H1 (cell line): ENCODE results near the gene FOLR1. TPM values are rescaled to one million over a fixed set of nuclear protein-coding genes. Genes with fewer than 3 reads are reported as not detected.

ENCODE experiments used
- CTCF ChIA-PET: fragments of 300-600 bp; sonication (Branson Sonifier 250); formaldehyde crosslinking; loops from one replicate; lab custom pipeline; 2021; ENCODE audit not compliant: partially characterized antibody; lab: Charles Lee
- POLR2A ChIA-PET: fragments of 300-600 bp; sonication (Branson Sonifier 250); formaldehyde crosslinking; loops from one replicate; lab custom pipeline; 2021; ENCODE audit warnings: inconsistent platforms; ENCODE audit not compliant: partially characterized antibody; lab: Charles Lee
- DNase-seq, 2 experiments: peaks; one replicate each; pipeline versions ENCODE4 v3.0.0 to v3.0.0-alpha.2; 2010 to 2022; ENCODE audit warnings: low spot score in 2 of 2, low read depth in 1 of 2, mixed read lengths in 1 of 2
- FAIRE-seq: peaks from 2 replicates; lab custom pipeline; 2011; peaks lifted over from hg19 to GRCh38; lab: Jason Lieb, UNC
- H2AFZ ChIP-seq: 2 replicates; pipeline ENCODE4 v1.8.1; 2012; ENCODE audit warnings: low read length, inconsistent platforms
- H2AK5ac ChIP-seq: 2 replicates; pipeline ENCODE4 v1.6.1; 2013; ENCODE audit warnings: low read depth, low read length
- H2BK120ac ChIP-seq: replicated peaks from 2 replicates; pipeline ENCODE3; 2013; ENCODE audit warnings: low read depth, low read length, inconsistent platforms
- H2BK12ac ChIP-seq: 2 replicates; pipeline ENCODE4 v1.6.1; 2013; ENCODE audit warnings: low read depth, low read length
- H2BK15ac ChIP-seq: 2 replicates; pipeline ENCODE4 v1.6.1; 2013; ENCODE audit warnings: low read length
- H2BK20ac ChIP-seq: 2 replicates; pipeline ENCODE4 v1.6.1; 2013; ENCODE audit warnings: low read length
- H2BK5ac ChIP-seq: 2 replicates; pipeline ENCODE4 v1.6.1; 2013; ENCODE audit warnings: low read depth, low read length
- H3K14ac ChIP-seq: 2 replicates; pipeline ENCODE4 v1.6.1; 2013; ENCODE audit warnings: inconsistent platforms; ENCODE audit not compliant: insufficient read length
- H3K18ac ChIP-seq: 2 replicates; pipeline ENCODE4 v1.6.1; 2013; ENCODE audit warnings: low read length; ENCODE audit errors: extremely low read depth
- H3K23ac ChIP-seq: 2 replicates; pipeline ENCODE4 v1.6.1; 2013; ENCODE audit warnings: inconsistent platforms; ENCODE audit not compliant: insufficient read length
- H3K23me2 ChIP-seq: 2 replicates; pipeline ENCODE4 v1.6.1; 2013; ENCODE audit warnings: low read depth, low read length
- H3K27ac ChIP-seq: 2 replicates; pipeline ENCODE4 v1.6.1; 2011; ENCODE audit warnings: low read depth, low read length, inconsistent platforms
- H3K27me3 ChIP-seq, 4 experiments: replicated peaks in 1 of 4; 1 replicate in 1 of 4; 2 replicates in 3 of 4; pipeline versions ENCODE4 v1.6.1 to v1.8.1; 2011 to 2013; ENCODE audit warnings: low read length in 3 of 4, mild to moderate bottlenecking in 3 of 4, inconsistent platforms in 2 of 4, mixed read lengths in 2 of 4, moderate library complexity in 1 of 4; ENCODE audit not compliant: control insufficient read depth in 3 of 4, insufficient read depth in 3 of 4; ENCODE audit errors: extremely low read depth in 1 of 4
- H3K36me3 ChIP-seq, 4 experiments: 2 replicates each; pipeline versions ENCODE4 v1.6.1 to v1.8.1; 2011 to 2013; ENCODE audit warnings: mild to moderate bottlenecking in 4 of 4, low read length in 3 of 4, moderate library complexity in 2 of 4, control low read depth in 1 of 4, inconsistent platforms in 1 of 4; ENCODE audit not compliant: insufficient read depth in 4 of 4, control insufficient read depth in 2 of 4
- H3K4ac ChIP-seq: replicated peaks from 2 replicates; pipeline ENCODE3; 2013; ENCODE audit warnings: low read length, low read depth, mixed read lengths, inconsistent platforms; ENCODE audit not compliant: insufficient read length
- H3K4me1 ChIP-seq, 4 experiments: replicated peaks in 1 of 4; 1 replicate in 1 of 4; 2 replicates in 3 of 4; pipeline versions ENCODE4 v1.6.1 to v1.8.1; 2011 to 2013; ENCODE audit warnings: low read length in 3 of 4, inconsistent platforms in 2 of 4, mixed read lengths in 1 of 4; ENCODE audit not compliant: insufficient read depth in 4 of 4, control insufficient read depth in 3 of 4
- H3K4me2 ChIP-seq, 2 experiments: 2 replicates each; pipeline versions ENCODE4 v1.6.1 to v1.8.1; 2011 to 2013; ENCODE audit warnings: low read depth in 2 of 2, low read length in 2 of 2, control low read depth in 1 of 2, inconsistent platforms in 1 of 2, mild to moderate bottlenecking in 1 of 2; ENCODE audit not compliant: insufficient read depth in 1 of 2
- H3K4me3 ChIP-seq, 4 experiments: fragments of 200-600, 300-600 bp in 1 of 4; sonication (generic), shearing (Covaris generic), sonication (Bioruptor Twin) in 1 of 4; 2 replicates each; pipeline versions ENCODE4 v1.5.1 to v1.8.1; 2011 to 2016; ENCODE audit warnings: low read length in 4 of 4, low read depth in 3 of 4, control low read depth in 2 of 4, inconsistent platforms in 2 of 4, mild to moderate bottlenecking in 2 of 4, mixed read lengths in 1 of 4, moderate library complexity in 1 of 4; ENCODE audit not compliant: insufficient read depth in 2 of 4; ENCODE audit errors: extremely low read depth in 1 of 4
- H3K56ac ChIP-seq: replicated peaks from 2 replicates; pipeline ENCODE3; 2013; ENCODE audit warnings: low read depth, mild to moderate bottlenecking, mixed read lengths, low read length, inconsistent platforms; ENCODE audit not compliant: insufficient read length
- H3K79me1 ChIP-seq: 2 replicates; pipeline ENCODE4 v1.6.1; 2013; ENCODE audit warnings: low read depth, low read length, control low read depth
- H3K79me2 ChIP-seq, 2 experiments: 2 replicates each; pipeline versions ENCODE4 v1.6.1 to v1.8.1; 2012 to 2013; ENCODE audit warnings: low read length in 2 of 2, mild to moderate bottlenecking in 2 of 2, inconsistent platforms in 1 of 2; ENCODE audit not compliant: insufficient read depth in 2 of 2, control insufficient read depth in 1 of 2
- H3K9ac ChIP-seq, 4 experiments: replicated peaks in 1 of 4; 1 replicate in 1 of 4; 2 replicates in 3 of 4; pipeline versions ENCODE4 v1.6.1 to v1.8.1; 2011 to 2013; ENCODE audit warnings: low read depth in 3 of 4, low read length in 3 of 4, control low read depth in 2 of 4, mild to moderate bottlenecking in 2 of 4, moderate library complexity in 2 of 4, inconsistent platforms in 1 of 4; ENCODE audit errors: extremely low read depth in 1 of 4
- H3K9me3 ChIP-seq, 2 experiments: 2 replicates each; pipeline versions ENCODE4 v1.6.1 to v1.8.1; 2012 to 2013; ENCODE audit warnings: mild to moderate bottlenecking in 2 of 2, moderate library complexity in 2 of 2, control low read depth in 1 of 2, inconsistent platforms in 1 of 2, low read depth in 1 of 2, low read length in 1 of 2, mixed read lengths in 1 of 2; ENCODE audit not compliant: insufficient read depth in 2 of 2
- H4K20me1 ChIP-seq, 2 experiments: replicated peaks in 1 of 2; 2 replicates each; pipeline versions ENCODE3 to v1.8.1; 2011 to 2013; ENCODE audit warnings: inconsistent platforms in 2 of 2, low read length in 2 of 2, mild to moderate bottlenecking in 1 of 2; ENCODE audit not compliant: insufficient read depth in 2 of 2, control insufficient read depth in 1 of 2
- H4K5ac ChIP-seq: 2 replicates; pipeline ENCODE4 v1.6.1; 2013; ENCODE audit warnings: low read length, low read depth, mixed read lengths, inconsistent platforms; ENCODE audit not compliant: insufficient read length
- H4K8ac ChIP-seq: 2 replicates; pipeline ENCODE4 v1.8.0; 2013; ENCODE audit warnings: mild to moderate bottlenecking, moderate library complexity, low read length, inconsistent platforms; ENCODE audit not compliant: insufficient read depth; ENCODE audit errors: extremely low read depth
- H4K91ac ChIP-seq: replicated peaks from 2 replicates; pipeline ENCODE3; 2013; ENCODE audit warnings: low read length, mixed read lengths, inconsistent platforms; ENCODE audit not compliant: insufficient read length
- CBX5 ChIP-seq: fragments of 300-800, 300-1000 bp; sonication (generic); IDR thresholded peaks from 2 replicates; pipeline ENCODE4 v1.7.1; 2016; ENCODE audit warnings: antibody characterized with exemption, low read length, low read depth
- CBX8 ChIP-seq: fragments of 300-800, 300-1000 bp; sonication (generic); IDR thresholded peaks from 2 replicates; pipeline ENCODE4 v1.7.1; 2016; ENCODE audit warnings: low read depth, low read length, borderline replicate concordance
- CHD2 ChIP-seq: IDR thresholded peaks from 2 replicates; pipeline ENCODE4 v1.6.1; 2012; ENCODE audit warnings: low read length, improper control_type of control experiment
- CREB1 ChIP-seq: IDR thresholded peaks from 2 replicates; pipeline ENCODE4 v1.6.1; 2012; ENCODE audit warnings: inconsistent platforms
- E2F6 ChIP-seq: IDR thresholded peaks from 2 replicates; pipeline ENCODE4 v1.6.1; 2012; ENCODE audit warnings: inconsistent platforms
- JUN ChIP-seq: IDR thresholded peaks from 2 replicates; pipeline ENCODE4 v1.6.1; 2011; ENCODE audit warnings: low read depth, mild to moderate bottlenecking, improper control_type of control experiment, low read length
- KDM1A ChIP-seq: fragments of 200-600, 300-600 bp; sonication (generic); IDR thresholded peaks from 2 replicates; pipeline ENCODE4 v1.7.1; 2016; ENCODE audit warnings: mild to moderate bottlenecking, low read length, borderline replicate concordance
- MAFK ChIP-seq: IDR thresholded peaks from 2 replicates; pipeline ENCODE4 v1.6.1; 2012; ENCODE audit warnings: low read depth, mild to moderate bottlenecking, improper control_type of control experiment, low read length
- NANOG ChIP-seq: IDR thresholded peaks from 2 replicates; pipeline ENCODE4 v1.6.1; 2011; ENCODE audit warnings: low read length, low read depth, mild to moderate bottlenecking, inconsistent platforms; ENCODE audit not compliant: insufficient read depth, poor library complexity, severe bottlenecking
- POLR2A ChIP-seq, 2 experiments: IDR thresholded peaks; 1 replicate in 1 of 2; 2 replicates in 1 of 2; pipeline ENCODE4 v1.6.1; 2011; ENCODE audit warnings: low read depth in 2 of 2, low read length in 2 of 2, mild to moderate bottlenecking in 2 of 2; ENCODE audit errors: control extremely low read depth in 1 of 2
- SAP30 ChIP-seq: fragments of 300-600 bp; sonication (generic); IDR thresholded peaks from 2 replicates; pipeline ENCODE4 v1.7.1; 2012; ENCODE audit warnings: low read length, moderate library complexity, mild to moderate bottlenecking, inconsistent platforms; ENCODE audit not compliant: insufficient read depth, insufficient replicate concordance
- SP1 ChIP-seq: IDR thresholded peaks from 2 replicates; pipeline ENCODE4 v1.6.1; 2011; ENCODE audit warnings: low read depth, low read length
- TAF1 ChIP-seq: IDR thresholded peaks from 2 replicates; pipeline ENCODE4 v1.6.1; 2011; ENCODE audit warnings: mild to moderate bottlenecking, low read depth, low read length
- TAF7 ChIP-seq: optimal IDR thresholded peaks from 2 replicates; pipeline ENCODE3; 2011; ENCODE audit warnings: low read depth, mild to moderate bottlenecking, inconsistent platforms, low read length, moderate library complexity, borderline replicate concordance
- WGBS, 2 experiments: shearing (Covaris generic) in 1 of 2; methylation state at CpG; one replicate each; pipeline versions ENCODE4 v1.1.6 to v1.1.7; 2013 to 2015; ENCODE audit warnings: low lambda C conversion rate in 2 of 2, mixed read lengths in 2 of 2, inconsistent platforms in 1 of 2, low coverage in 1 of 2, missing lambda C conversion rate in 1 of 2; ENCODE audit not compliant: insufficient replicate concordance in 2 of 2, insufficient coverage in 1 of 2, insufficient read length in 1 of 2; ENCODE audit errors: extremely low coverage in 1 of 2, missing lambda C conversion rate in 1 of 2; 5-methylcytosine and 5-hydroxymethylcytosine counted together
- polyA plus RNA-seq, 7 experiments: library from polyadenylated mRNA; depleted of rRNA in 3 of 7; stranded (reverse) in 5 of 7; unstranded in 2 of 7; fragments of >200 nt in 5 of 7; fragments of 200-250 nt in 2 of 7; gene quantifications; 1 replicate in 5 of 7; 2 replicates in 1 of 7; 4 replicates in 1 of 7; pipeline versions ENCODE4 v1.2.1 to v1.2.3, GENCODE V29; 2011 to 2013; ENCODE audit warnings: missing spikeins in 2 of 7, mixed read lengths in 2 of 7
- total RNA-seq: library from RNA; stranded (reverse); fragmentation: NEBNext Ultra II Directional; extraction: Animal tissue kit (Norgen Biotek cat#: 25700); gene quantifications from 2 replicates; pipeline ENCODE4 v1.2.1, GENCODE V29; 2021

Gene FOLR1
- total and polyA plus RNA-seq, 2 of the 8 experiments (the other 6 are each of a cell fraction or from before 2014, with no cell fraction given) = 1.3 TPM; not detected in 1

- DNase-seq = no peak
- TF ChIP-seq TAF1 = no peak
- TF ChIP-seq SAP30 = no peak
- TF ChIP-seq JUN = no peak
- no peak for TF ChIP-seq CBX8
- TF ChIP-seq MAFK = no peak
- no peak for TF ChIP-seq CBX5
- no peak for TF ChIP-seq NANOG
- no peak for TF ChIP-seq SP1
- TF ChIP-seq KDM1A = no peak
- TF ChIP-seq E2F6 = no peak
- TF ChIP-seq POLR2A (IDR thresholded peaks at IDR 0.05; ENCODE audit: control extremely low read depth in 1 of 2, low read depth in 2 of 2, low read length in 2 of 2) = no peak
- TF ChIP-seq CREB1 = no peak
- no peak for TF ChIP-seq CHD2
- TF ChIP-seq TAF7 = no peak
Observed at GRCh38 chr11:72234920-72235319, 43.0 kb downstream of the FOLR1 start.

More at GRCh38 chr11:72234920-72235319, 43.0 kb downstream of the FOLR1 start:
- 74% methylated on average over 4 of the region's 4 CpGs; no CpG with 5 or more reads in 1 of the 2 experiments for WGBS, 2 experiments
- Histone ChIP-seq H2BK12ac (no peak overlapping the region), H3K4me3 (no peak overlapping the region), H3K9me3 (no peaks in the 10 kb centered on the region), H3K4me1 (peaks cover 3 to 20% (median 13%) of the 10 kb centered on the region in 4 experiments), H3K23me2 (peaks cover 8% of the 10 kb centered on the region; the same call in 1 of the 2 replicates), H3K4ac (no peak overlapping the region), H3K9ac (no peak overlapping the region), H3K56ac (no peak overlapping the region), H4K91ac (no peak overlapping the region), H3K4me2 (no peak overlapping the region), H2AFZ (no peak overlapping the region), H2AK5ac (no peak overlapping the region), H3K36me3 (peaks cover 21 to 56% (median 52%) of the 10 kb centered on the region in 4 experiments), H3K14ac (no peak overlapping the region), H3K23ac (no peak overlapping the region), H4K8ac (no peak overlapping the region), H2BK20ac (no peak overlapping the region), H3K27ac (no peak overlapping the region), H3K79me2 (no peaks in the 10 kb centered on the region), H3K18ac (no peak overlapping the region), H4K5ac (no peak overlapping the region), H2BK15ac (no peak overlapping the region), H4K20me1 (peaks cover 11 to 16% of the 10 kb centered on the region in 2 experiments), H2BK120ac (no peak overlapping the region), H2BK5ac (no peak overlapping the region), H3K79me1 (peaks cover 3% of the 10 kb centered on the region; the same call in 1 of the 2 replicates), H3K27me3 (peaks cover 6 to 16% (median 14%) of the 10 kb centered on the region in 4 experiments)
- ChIA-PET POLR2A (interaction anchor here (0.8 to 7.7 kb wide), 5 partner anchors 9 to 210 kb away, joined by 3 to 160 read pairs (median 4); partner anchors contain the start of gene INPPL1), CTCF (interaction anchor here (0.9 to 5.2 kb wide), 5 partner anchors 9 to 199 kb away, joined by 4 to 72 read pairs (median 6); partner anchors contain the start of genes CLPB and INPPL1)
- FAIRE-seq = no peak
